ENCODE results near the gene SGCD.

The SGCD gene

DNA sequence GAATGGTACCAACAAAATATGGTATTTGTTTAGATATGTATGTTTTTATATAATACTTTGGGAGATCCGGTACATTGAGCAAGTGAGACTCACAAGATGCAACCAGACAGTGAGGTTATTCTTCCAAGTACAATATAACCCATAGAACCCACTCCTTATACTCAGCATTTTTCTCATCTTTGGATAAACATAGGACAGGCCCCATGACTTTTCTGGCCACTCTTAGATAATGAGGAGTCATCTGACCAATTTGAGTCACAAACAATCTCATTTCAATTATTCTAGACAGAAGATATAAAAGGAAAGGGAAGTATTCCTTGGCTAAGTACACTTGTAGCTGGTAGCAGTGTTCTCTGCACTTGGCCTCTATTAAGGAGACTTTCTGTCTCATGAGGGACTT lies 150.2 kb downstream of the SGCD start:
- no peak overlapping the region for H2AFZ ChIP-seq (ENCODE audit: low read length)
- H3K27me3 ChIP-seq (ENCODE audit: insufficient read depth, low read length, poor library complexity, severe bottlenecking) = no peaks in the 10 kb centered on the region
- no peaks in the 10 kb centered on the region for H3K36me3 ChIP-seq (ENCODE audit: insufficient read depth, low read length)
- no peaks in the 10 kb centered on the region for H3F3A ChIP-seq (ENCODE audit: low read depth)
- H3K9ac ChIP-seq (ENCODE audit: low read depth, low read length, poor library complexity, severe bottlenecking) = no peak overlapping the region
- no peak overlapping the region for H3K4me2 ChIP-seq (ENCODE audit: low read depth, low read length, poor library complexity, severe bottlenecking)
- H3K79me2 ChIP-seq (ENCODE audit: insufficient read depth, low read length) = no peaks in the 10 kb centered on the region
- TF ChIP-seq, protein P1, sequence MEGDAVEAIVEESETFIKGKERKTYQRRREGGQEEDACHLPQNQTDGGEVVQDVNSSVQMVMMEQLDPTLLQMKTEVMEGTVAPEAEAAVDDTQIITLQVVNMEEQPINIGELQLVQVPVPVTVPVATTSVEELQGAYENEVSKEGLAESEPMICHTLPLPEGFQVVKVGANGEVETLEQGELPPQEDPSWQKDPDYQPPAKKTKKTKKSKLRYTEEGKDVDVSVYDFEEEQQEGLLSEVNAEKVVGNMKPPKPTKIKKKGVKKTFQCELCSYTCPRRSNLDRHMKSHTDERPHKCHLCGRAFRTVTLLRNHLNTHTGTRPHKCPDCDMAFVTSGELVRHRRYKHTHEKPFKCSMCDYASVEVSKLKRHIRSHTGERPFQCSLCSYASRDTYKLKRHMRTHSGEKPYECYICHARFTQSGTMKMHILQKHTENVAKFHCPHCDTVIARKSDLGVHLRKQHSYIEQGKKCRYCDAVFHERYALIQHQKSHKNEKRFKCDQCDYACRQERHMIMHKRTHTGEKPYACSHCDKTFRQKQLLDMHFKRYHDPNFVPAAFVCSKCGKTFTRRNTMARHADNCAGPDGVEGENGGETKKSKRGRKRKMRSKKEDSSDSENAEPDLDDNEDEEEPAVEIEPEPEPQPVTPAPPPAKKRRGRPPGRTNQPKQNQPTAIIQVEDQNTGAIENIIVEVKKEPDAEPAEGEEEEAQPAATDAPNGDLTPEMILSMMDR (conservative IDR thresholded peaks at IDR 0.05; ENCODE audit: low read length) = no peak
- TF ChIP-seq EZH2phosphoT487 (IDR thresholded peaks at IDR 0.05; ENCODE audit: borderline replicate concordance) = no peak
- no peaks in the 10 kb centered on the region for H4K20me1 ChIP-seq (ENCODE audit: insufficient read depth, low read length, poor library complexity, severe bottlenecking)
- H3K4me3 ChIP-seq (ENCODE audit: low read length, poor library complexity, severe bottlenecking) = no peak overlapping the region
- H3K9me3 ChIP-seq (ENCODE audit: insufficient read depth, low read depth, low read length) = no peaks in the 10 kb centered on the region
- H3K4me1 ChIP-seq (ENCODE audit: insufficient read depth, low read length, poor library complexity, severe bottlenecking) = no peaks in the 10 kb centered on the region
- no peaks in the 10 kb centered on the region for H3K9me2 ChIP-seq (replicated peaks; ENCODE audit: low read depth, low read length)

DNA sequence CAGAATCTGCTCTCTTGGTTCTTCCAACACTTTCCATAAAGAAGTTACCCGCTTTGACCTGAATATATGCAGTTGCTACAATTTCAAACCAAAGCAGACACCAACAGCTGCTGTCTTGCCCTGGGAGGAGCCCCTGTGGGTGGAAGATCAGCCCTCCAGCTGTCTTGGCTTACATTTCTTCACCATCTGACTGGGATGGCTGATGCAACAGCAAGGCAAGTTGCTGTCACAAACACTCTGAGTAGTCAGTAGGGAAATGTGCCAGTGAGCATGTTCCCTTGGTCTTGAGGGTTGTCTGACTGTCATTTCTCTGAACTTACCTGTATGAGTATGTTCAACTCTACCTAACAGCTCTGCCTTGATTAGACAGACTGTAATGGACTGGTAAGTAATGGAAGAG lies 152.9 kb downstream of the SGCD start:
- H3K4me1 ChIP-seq (ENCODE audit: insufficient read depth, low read length, poor library complexity, severe bottlenecking) = no peaks in the 10 kb centered on the region
- H3K9me2 ChIP-seq (replicated peaks; ENCODE audit: low read depth, low read length) = no peaks in the 10 kb centered on the region
- no peak overlapping the region for H3K4me2 ChIP-seq (ENCODE audit: low read depth, low read length, poor library complexity, severe bottlenecking)
- TF ChIP-seq, protein P1 (conservative IDR thresholded peaks at IDR 0.05; ENCODE audit: low read length) = no peak
- no peak for TF ChIP-seq EZH2phosphoT487 (IDR thresholded peaks at IDR 0.05; ENCODE audit: borderline replicate concordance)
- H3K36me3 ChIP-seq (ENCODE audit: insufficient read depth, low read length) = no peaks in the 10 kb centered on the region
- no peak overlapping the region for H3K9ac ChIP-seq (ENCODE audit: low read depth, low read length, poor library complexity, severe bottlenecking)
- H3K27me3 ChIP-seq (ENCODE audit: insufficient read depth, low read length, poor library complexity, severe bottlenecking) = no peaks in the 10 kb centered on the region
- H4K20me1 ChIP-seq (ENCODE audit: insufficient read depth, low read length, poor library complexity, severe bottlenecking) = no peaks in the 10 kb centered on the region
- H3K9me3 ChIP-seq (ENCODE audit: insufficient read depth, low read depth, low read length) = no peaks in the 10 kb centered on the region
- H3K4me3 ChIP-seq (ENCODE audit: low read length, poor library complexity, severe bottlenecking) = no peak overlapping the region
- H3F3A ChIP-seq (ENCODE audit: low read depth) = no peaks in the 10 kb centered on the region
- H3K79me2 ChIP-seq (ENCODE audit: insufficient read depth, low read length) = no peaks in the 10 kb centered on the region
- no peak overlapping the region for H2AFZ ChIP-seq (ENCODE audit: low read length)

DNA sequence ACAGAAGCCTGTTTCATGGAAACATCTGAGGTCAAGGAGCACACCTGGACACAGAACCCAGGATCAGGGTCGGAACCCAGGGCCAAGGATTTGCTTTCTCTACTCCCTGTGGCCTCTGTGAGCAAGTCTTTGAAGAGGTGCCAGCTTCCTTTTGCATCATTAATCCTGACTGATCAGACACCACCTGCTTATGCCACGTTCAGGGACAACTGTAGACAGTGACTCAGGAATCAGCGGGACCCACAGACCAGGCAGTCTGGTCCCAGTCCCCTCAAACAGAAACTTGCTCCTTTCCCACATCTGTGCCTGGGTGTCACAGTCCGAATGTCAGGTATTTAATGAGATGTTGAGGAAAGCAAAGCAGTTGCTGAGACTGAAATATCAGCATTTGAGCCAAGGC lies 154.8 kb downstream of the SGCD start:
- Histone ChIP-seq H3K27me3 (ENCODE audit: insufficient read depth, low read length, poor library complexity, severe bottlenecking) (no peaks in the 10 kb centered on the region), H3K36me3 (ENCODE audit: insufficient read depth, low read length) (no peaks in the 10 kb centered on the region), H3K4me3 (ENCODE audit: low read length, poor library complexity, severe bottlenecking) (no peak overlapping the region), H3K4me1 (ENCODE audit: insufficient read depth, low read length, poor library complexity, severe bottlenecking) (no peaks in the 10 kb centered on the region), H3K79me2 (ENCODE audit: insufficient read depth, low read length) (no peaks in the 10 kb centered on the region), H4K20me1 (ENCODE audit: insufficient read depth, low read length, poor library complexity, severe bottlenecking) (no peaks in the 10 kb centered on the region), H3K9me3 (ENCODE audit: insufficient read depth, low read depth, low read length) (no peaks in the 10 kb centered on the region), H3K4me2 (ENCODE audit: low read depth, low read length, poor library complexity, severe bottlenecking) (no peak overlapping the region), H3F3A (ENCODE audit: low read depth) (no peaks in the 10 kb centered on the region), H3K9ac (ENCODE audit: low read depth, low read length, poor library complexity, severe bottlenecking) (no peak overlapping the region), H2AFZ (ENCODE audit: low read length) (no peak overlapping the region), H3K9me2 (replicated peaks; ENCODE audit: low read depth, low read length) (no peaks in the 10 kb centered on the region)
- no peak for TF ChIP-seq EZH2phosphoT487 (IDR thresholded peaks at IDR 0.05; ENCODE audit: borderline replicate concordance)
- TF ChIP-seq, protein P1 (conservative IDR thresholded peaks at IDR 0.05; ENCODE audit: low read length) = no peak

All from Loucy (cell line).